Urinary bladder (tissue), 4 donors: Measurements from ENCODE around the gene PPARGC1A. TPM values are rescaled to one million over a fixed set of nuclear protein-coding genes. Genes with fewer than 3 reads are reported as not detected.

Experiments used
- DNase-seq: peaks from one replicate; pipeline ENCODE4 v3.0.0-alpha.2; 2015; ENCODE audit errors: extremely low spot score
- H3K27ac ChIP-seq: one replicate; pipeline ENCODE4 v1.5.1; 2013; ENCODE audit warnings: low read depth, mild to moderate bottlenecking, moderate library complexity
- H3K36me3 ChIP-seq: one replicate; pipeline ENCODE4 v1.6.1; 2013; ENCODE audit warnings: mild to moderate bottlenecking, moderate library complexity; ENCODE audit not compliant: insufficient read depth
- H3K4me1 ChIP-seq: one replicate; pipeline ENCODE4 v1.6.1; 2013; ENCODE audit warnings: mild to moderate bottlenecking, moderate library complexity; ENCODE audit not compliant: insufficient read depth
- H3K4me3 ChIP-seq: one replicate; pipeline ENCODE4 v1.5.1; 2013; ENCODE audit warnings: low read depth, low read length
- WGBS: extraction: QIAGEN DNeasy Blood & Tissue Kit; methylation state at CpG from one replicate; pipeline ENCODE4 v1.1.7; 2013; 5-methylcytosine and 5-hydroxymethylcytosine counted together
- polyA plus RNA-seq: library from polyadenylated mRNA; stranded (reverse); fragments of 200-250 nt; gene quantifications from one replicate; pipeline ENCODE4 v1.2.3, GENCODE V29; 2013
- total RNA-seq: library from RNA; depleted of rRNA; stranded (reverse); fragments of >200 nt; gene quantifications from one replicate; pipeline ENCODE4 v1.2.3, GENCODE V29; 2014
- donor health status: healthy with polysubstance abuse.
- donor health status: healthy.

PPARGC1A gene
- total and polyA plus RNA-seq, 2 donors: 1.3 to 6.2 TPM

- Histone ChIP-seq H3K4me1 (no peaks in the 10 kb centered on the region), H3K36me3 (no peaks in the 10 kb centered on the region), H3K27ac (no peak overlapping the region), H3K4me3 (no peak overlapping the region)
- 75% methylated on average over 8 of the region's 8 CpGs for WGBS
- no peak for DNase-seq
These were observed 53.9 kb downstream of the PPARGC1A start for GRCh38 chr4:23835774-23836478.

GRCh38 chr4:23828779-23829178, 61.1 kb downstream of the PPARGC1A start:
- Histone ChIP-seq H3K4me3 (no peak overlapping the region), H3K36me3 (no peaks in the 10 kb centered on the region), H3K4me1 (no peaks in the 10 kb centered on the region), H3K27ac (no peak overlapping the region)
- WGBS: 55% methylated on average over 4 of the region's 4 CpGs
- DNase-seq: no peak

GRCh38 chr4:23828020-23828715, 61.7 kb downstream of the PPARGC1A start:
- no peak overlapping the region for H3K27ac ChIP-seq
- no peaks in the 10 kb centered on the region for H3K4me1 ChIP-seq
- H3K4me3 ChIP-seq: no peak overlapping the region
- no peaks in the 10 kb centered on the region for H3K36me3 ChIP-seq
- no peak for DNase-seq
- WGBS: 66% methylated on average over 9 of the region's 9 CpGs

GRCh38 chr4:23822181-23822580, 67.7 kb downstream of the PPARGC1A start:
- Histone ChIP-seq H3K36me3 (no peaks in the 10 kb centered on the region), H3K27ac (no peak overlapping the region), H3K4me3 (no peak overlapping the region), H3K4me1 (no peaks in the 10 kb centered on the region)
- DNase-seq: no peak
- WGBS: 92% methylated on average over 1 of the region's 1 CpG

- 63% methylated on average over 1 of the region's 1 CpG for WGBS
- Histone ChIP-seq H3K4me1 (no peaks in the 10 kb centered on the region), H3K36me3 (no peaks in the 10 kb centered on the region), H3K4me3 (no peak overlapping the region), H3K27ac (no peak overlapping the region)
- DNase-seq: no peak
These were observed 70.8 kb downstream of the PPARGC1A start for GRCh38 chr4:23819041-23819511.

GRCh38 chr4:23818097-23818885, 71.6 kb downstream of the PPARGC1A start:
- no peak overlapping the region for H3K27ac ChIP-seq
- H3K4me1 ChIP-seq: no peaks in the 10 kb centered on the region
- no peak for DNase-seq
- H3K36me3 ChIP-seq: no peaks in the 10 kb centered on the region
- no peak overlapping the region for H3K4me3 ChIP-seq
- WGBS: 30% methylated on average over 7 of the region's 7 CpGs

GRCh38 chr4:23814996-23815660, 74.7 kb downstream of the PPARGC1A start:
- Histone ChIP-seq H3K36me3 (no peaks in the 10 kb centered on the region), H3K27ac (no peak overlapping the region), H3K4me3 (no peak overlapping the region), H3K4me1 (no peaks in the 10 kb centered on the region)
- no peak for DNase-seq
- 82% methylated on average over 8 of the region's 8 CpGs for WGBS

GRCh38 chr4:23814587-23814986, 75.3 kb downstream of the PPARGC1A start:
- 94% methylated on average over 2 of the region's 2 CpGs for WGBS

GRCh38 chr4:23811161-23811560, 78.7 kb downstream of the PPARGC1A start:
- Histone ChIP-seq H3K4me1 (no peaks in the 10 kb centered on the region), H3K27ac (no peak overlapping the region), H3K4me3 (no peak overlapping the region), H3K36me3 (no peaks in the 10 kb centered on the region)
- 85% methylated on average over 2 of the region's 2 CpGs for WGBS
- no peak for DNase-seq

More at GRCh38 chr4:23814587-23814986, 75.3 kb downstream of the PPARGC1A start:
- Histone ChIP-seq H3K4me1 (no peaks in the 10 kb centered on the region), H3K4me3 (no peak overlapping the region), H3K27ac (no peak overlapping the region), H3K36me3 (no peaks in the 10 kb centered on the region)
- no peak for DNase-seq

GRCh38 chr4:23805450-23805851, 84.4 kb downstream of the PPARGC1A start:
- H3K27ac ChIP-seq: no peak overlapping the region

GRCh38 chr4:23789762-23790161, 100.1 kb downstream of the PPARGC1A start:
- H3K4me3 ChIP-seq: no peak overlapping the region
- no peaks in the 10 kb centered on the region for H3K4me1 ChIP-seq
- no peak overlapping the region for H3K27ac ChIP-seq
- WGBS: 76% methylated on average over 5 of the region's 5 CpGs
- no peak for DNase-seq
- no peaks in the 10 kb centered on the region for H3K36me3 ChIP-seq

More at GRCh38 chr4:23805450-23805851, 84.4 kb downstream of the PPARGC1A start:
- 70% methylated on average over 5 of the region's 5 CpGs for WGBS
- DNase-seq: no peak
- peaks cover 2% of the 10 kb centered on the region for H3K36me3 ChIP-seq
- no peak overlapping the region for H3K4me3 ChIP-seq
- H3K4me1 ChIP-seq: no peaks in the 10 kb centered on the region

- H3K4me1 ChIP-seq: no peaks in the 10 kb centered on the region
- H3K4me3 ChIP-seq: no peak overlapping the region
- 70% methylated on average over 5 of the region's 5 CpGs for WGBS
- no peaks in the 10 kb centered on the region for H3K36me3 ChIP-seq
- no peak for DNase-seq
- no peak overlapping the region for H3K27ac ChIP-seq
These were observed 101.4 kb downstream of the PPARGC1A start for GRCh38 chr4:23788460-23788859.

GRCh38 chr4:23788027-23788426, 101.8 kb downstream of the PPARGC1A start:
- no peaks in the 10 kb centered on the region for H3K36me3 ChIP-seq
- WGBS: 89% methylated on average over 3 of the region's 3 CpGs
- H3K27ac ChIP-seq: no peak overlapping the region
- H3K4me1 ChIP-seq: no peaks in the 10 kb centered on the region
- H3K4me3 ChIP-seq: no peak overlapping the region
- no peak for DNase-seq
